ENCODE measurements around the gene GPATCH2.

DNA sequence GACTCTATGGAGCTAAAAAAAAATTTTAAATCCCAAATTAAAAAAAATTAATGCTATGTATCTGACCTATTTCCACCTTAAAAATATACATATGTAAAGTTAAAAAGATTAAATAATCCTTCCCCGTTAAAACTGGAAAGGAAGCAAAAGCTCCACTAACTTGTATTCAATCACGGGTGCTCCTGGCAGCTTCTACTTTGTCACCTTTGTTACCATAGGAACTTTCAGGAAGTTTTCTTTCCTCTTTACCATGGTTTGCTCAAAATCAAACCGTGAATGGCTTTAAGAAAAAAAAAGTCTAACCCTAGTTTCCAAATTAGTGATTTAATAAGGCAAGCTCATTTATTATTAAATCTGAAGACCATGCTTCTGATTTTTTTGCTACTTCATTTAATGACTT lies 3.5 kb downstream of the GPATCH2 start:
- TF ChIP-seq, protein P1, sequence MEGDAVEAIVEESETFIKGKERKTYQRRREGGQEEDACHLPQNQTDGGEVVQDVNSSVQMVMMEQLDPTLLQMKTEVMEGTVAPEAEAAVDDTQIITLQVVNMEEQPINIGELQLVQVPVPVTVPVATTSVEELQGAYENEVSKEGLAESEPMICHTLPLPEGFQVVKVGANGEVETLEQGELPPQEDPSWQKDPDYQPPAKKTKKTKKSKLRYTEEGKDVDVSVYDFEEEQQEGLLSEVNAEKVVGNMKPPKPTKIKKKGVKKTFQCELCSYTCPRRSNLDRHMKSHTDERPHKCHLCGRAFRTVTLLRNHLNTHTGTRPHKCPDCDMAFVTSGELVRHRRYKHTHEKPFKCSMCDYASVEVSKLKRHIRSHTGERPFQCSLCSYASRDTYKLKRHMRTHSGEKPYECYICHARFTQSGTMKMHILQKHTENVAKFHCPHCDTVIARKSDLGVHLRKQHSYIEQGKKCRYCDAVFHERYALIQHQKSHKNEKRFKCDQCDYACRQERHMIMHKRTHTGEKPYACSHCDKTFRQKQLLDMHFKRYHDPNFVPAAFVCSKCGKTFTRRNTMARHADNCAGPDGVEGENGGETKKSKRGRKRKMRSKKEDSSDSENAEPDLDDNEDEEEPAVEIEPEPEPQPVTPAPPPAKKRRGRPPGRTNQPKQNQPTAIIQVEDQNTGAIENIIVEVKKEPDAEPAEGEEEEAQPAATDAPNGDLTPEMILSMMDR (IDR thresholded peaks at IDR 0.05) = no peak
- no peak for TF ChIP-seq POLR2A (IDR thresholded peaks at IDR 0.05)

All from esophagus squamous epithelium (tissue), 4 donors.